Activated CD4-positive, alpha-beta T cell treated with anti-CD3 and anti-CD28 coated beads, Interleukin-2, amount 50 U/mL, for 4 hours (primary cell): ENCODE data around the gene NR1H3.
A peak's percentile ranks its signal among the peaks of the same experiment; 100 is the strongest.
"Not testable (repeated sequence)": the region's sequence is repeated elsewhere in the genome, so short reads cannot be mapped to it uniquely, and the experiment has no call there.

Source experiments
- DNase-seq, 2 experiments: peaks; one replicate each; pipeline ENCODE4 v3.0.0-alpha.2; 2020

The NR1H3 gene

GRCh38 chr11:47257517-47258316 lies at the start of gene NR1H3:
TSS of gene NR1H3 (plus strand) at chr11:47257996. CDS start at chr11:47259217, 1,221 bp downstream.
- DNase-seq = no peak

DNA sequence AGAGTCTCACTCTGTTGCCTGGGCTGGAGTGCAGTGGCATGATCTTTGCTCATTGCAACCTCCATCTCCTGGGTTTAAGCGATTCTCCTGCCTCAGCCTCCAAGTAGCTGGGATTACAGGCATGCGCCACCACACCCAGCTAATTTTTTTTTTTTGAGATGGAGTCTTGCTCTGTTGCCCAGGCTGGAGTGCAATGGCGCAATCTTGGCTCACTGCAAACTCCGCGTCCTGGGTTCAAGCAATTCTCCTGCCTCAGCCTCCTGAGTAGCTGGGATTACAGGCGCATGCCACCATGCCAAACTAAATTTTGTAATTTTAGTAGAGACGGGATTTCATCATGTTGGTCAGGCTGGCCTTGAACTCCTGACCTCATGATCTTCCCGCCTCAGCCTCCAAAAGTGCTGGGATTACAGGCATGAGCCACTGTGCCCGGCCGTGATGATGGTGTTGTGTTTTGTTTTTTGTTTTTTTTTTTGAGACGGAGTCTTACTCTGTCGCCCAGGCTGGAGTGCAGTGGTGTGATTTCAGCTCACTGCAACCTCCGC lies 49.7 kb upstream of the NR1H3 start:
- DNase-seq = not testable (repeated sequence)

DNA sequence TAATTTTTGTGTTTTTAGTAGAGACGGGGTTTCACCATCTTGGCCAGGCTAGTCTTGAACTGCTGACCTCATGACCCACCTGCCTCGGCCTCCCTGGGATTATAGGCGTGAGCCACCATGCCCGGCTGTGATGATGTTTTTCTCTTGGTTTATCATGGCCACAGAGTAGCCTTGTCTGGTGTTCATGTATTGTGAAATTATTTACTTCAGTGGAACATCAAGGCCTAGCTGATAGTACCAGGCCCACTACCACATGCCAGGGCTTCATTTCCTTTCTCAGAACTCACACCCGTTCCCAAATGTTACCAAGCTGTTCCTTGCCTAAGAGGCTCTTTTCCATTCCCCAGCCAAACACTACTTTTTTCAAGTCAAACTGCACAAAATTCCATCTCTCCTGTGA lies 49.2 kb upstream of the NR1H3 start:
- no peak for DNase-seq

DNA sequence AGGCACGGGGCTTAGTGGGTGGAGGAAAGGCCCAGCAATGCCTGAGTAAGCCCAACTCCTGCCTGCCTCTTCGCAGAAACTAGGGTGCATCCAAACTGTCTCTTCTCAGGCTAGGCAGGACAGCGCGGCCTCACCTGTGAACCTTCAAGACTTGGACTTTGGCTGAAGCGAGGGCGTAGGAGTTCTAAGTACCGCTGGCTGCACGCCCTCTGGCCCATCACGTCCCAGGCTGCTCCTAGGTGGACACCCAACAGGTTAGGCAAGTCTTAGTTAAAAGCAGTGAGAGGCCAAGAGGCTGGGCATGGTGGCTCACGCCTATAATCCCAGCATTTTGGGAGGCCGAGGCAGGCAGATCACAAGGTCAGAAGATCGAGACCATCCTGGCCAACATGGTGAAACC lies 44.9 kb upstream of the NR1H3 start:
- DNase-seq = no peak

- DNase-seq = peak; percentile 77 to 80
Measured at GRCh38 chr11:47213950-47214565, 43.7 kb upstream of the NR1H3 start.

GRCh38 chr11:47215366-47215910 lies 42.4 kb upstream of the NR1H3 start:
- DNase-seq = no peak

GRCh38 chr11:47216121-47216798 lies 41.5 kb upstream of the NR1H3 start:
- peak; percentile 65 to 73 for DNase-seq

DNA sequence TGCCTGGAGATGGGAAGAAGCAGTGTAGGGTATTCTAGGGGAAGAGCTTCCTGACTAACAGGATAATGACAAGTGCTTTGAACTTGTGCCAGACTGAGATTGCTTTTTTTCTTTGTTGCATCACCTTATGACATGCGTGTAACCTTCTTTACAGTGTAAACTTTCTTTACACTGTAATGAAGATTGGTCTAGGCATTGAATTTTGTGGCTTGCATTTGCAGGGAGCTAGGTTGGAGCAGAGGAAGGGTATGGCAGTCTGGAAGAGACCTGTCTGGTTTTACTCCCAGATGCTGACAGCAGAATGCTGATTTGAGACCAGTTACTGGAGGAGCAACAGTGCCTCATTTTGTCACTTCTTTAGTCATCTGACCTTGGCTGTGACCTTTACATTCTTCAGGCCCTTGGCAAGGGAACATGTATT lies 37.4 kb upstream of the NR1H3 start:
- no peak for DNase-seq

DNA sequence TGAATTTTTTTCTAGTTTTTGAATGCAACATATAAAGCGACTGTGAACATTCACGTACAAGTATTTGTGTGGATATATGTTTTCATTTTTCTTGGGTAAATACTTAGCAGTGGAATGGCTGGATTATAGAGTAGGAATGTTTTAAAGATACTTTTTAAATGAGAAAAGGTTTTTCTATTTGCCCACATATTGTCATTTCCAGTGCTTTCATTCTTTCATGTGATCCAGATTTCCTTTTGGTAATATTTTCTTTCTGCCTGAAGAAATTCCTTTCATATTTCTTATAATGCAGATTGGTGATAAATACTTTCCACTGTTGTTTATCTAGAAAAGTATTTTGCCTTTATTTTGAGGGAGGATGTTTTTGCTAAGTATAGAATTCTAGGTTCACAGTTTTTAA lies 35.1 kb upstream of the NR1H3 start:
- DNase-seq = no peak

DNA sequence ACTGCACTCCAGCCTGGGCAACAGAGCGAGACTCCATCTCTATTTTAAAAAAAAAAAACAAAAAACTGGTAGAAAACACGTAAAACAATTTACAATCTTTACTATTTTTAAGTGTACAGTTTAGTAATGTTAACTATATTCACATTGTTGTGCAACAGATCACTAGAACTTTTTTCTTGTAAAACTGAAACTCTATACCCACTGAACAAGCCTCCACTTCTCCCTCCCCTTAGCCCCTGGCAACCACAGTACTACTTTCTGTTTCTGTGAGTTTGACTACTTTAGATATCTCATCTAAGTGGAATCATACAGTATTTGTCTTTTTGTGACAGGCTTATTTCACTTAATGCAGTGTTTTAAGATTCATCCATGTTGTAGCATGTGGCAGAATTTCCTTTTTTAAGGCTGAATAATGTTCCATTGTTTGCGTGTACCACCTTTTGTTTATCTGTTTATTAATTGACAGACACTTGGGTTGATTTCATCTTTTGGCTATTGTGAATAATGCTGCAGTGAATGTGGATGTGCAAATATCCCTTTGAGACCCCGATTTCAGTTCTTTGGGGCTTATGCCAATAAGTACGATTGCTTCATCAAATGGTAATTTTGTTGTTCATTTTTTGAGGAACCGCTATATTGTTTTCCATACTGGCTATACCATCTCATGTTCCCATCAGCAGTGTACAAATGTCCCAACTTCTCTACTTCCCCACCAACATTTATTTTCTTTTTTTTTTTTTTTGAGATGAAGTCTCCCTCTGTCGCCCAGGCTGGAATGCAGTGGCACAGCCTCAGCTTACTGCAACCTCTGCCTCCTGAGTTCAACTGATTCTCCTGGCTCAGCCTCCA lies 32.0 kb upstream of the NR1H3 start:
- DNase-seq = no peak

DNA sequence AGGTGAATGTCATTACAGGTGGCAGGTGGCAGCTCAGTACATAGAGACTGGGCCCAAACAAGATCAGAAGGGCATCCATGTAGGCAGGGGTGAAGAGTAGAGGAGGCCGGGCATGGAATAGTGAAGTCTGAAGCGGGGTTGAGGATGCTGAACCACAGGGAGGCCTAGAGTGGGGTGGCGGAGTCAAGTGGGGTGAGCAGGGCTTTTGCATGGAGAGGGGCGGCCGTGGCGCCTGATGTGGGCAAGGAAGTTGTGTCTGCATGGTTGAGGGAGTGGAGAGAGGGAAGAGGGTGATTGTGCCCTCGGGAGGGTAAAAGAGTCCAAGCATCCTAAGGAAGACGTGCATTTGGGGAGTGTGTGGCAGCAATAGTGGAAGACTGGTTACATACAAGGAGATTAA lies 28.6 kb upstream of the NR1H3 start:
- DNase-seq = no peak

GRCh38 chr11:47233051-47233450 lies 24.7 kb upstream of the NR1H3 start:
- no peak for DNase-seq

DNA sequence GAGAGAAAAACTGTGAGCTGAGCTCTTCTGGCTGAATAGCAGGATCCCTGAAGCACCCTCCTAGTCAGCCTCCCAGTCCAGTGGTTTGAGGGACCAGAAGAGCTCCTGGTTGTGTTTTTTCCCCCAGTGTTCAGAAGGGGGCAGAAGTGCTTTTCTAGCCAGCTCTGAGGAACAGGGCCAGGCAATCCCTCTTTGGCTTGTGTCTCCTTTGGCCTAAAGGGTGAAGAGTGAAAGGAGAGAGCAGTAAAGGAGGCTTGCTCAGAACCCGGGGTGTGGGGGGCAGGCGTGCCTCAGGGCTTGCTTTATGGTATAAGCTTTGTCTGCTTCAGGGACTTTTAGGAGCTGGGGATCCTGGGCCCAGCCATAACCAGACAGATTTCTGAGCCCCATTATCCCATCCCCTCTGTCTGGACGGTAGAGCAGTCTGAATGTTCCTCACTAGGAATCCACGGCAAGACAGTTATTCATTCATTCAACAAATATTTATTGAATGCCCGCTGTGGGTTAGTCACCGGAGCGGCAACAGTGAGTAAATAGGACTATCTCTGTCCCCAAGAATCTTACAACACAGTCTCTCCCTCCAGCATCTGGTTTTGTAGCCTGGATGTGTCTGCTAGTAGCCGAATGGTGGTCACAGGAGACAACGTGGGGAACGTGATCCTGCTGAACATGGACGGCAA lies 23.7 kb upstream of the NR1H3 start:
- no peak for DNase-seq

- peak; percentile 44 to 52 for DNase-seq
Measured at GRCh38 chr11:47234669-47235100, 23.1 kb upstream of the NR1H3 start.

DNA sequence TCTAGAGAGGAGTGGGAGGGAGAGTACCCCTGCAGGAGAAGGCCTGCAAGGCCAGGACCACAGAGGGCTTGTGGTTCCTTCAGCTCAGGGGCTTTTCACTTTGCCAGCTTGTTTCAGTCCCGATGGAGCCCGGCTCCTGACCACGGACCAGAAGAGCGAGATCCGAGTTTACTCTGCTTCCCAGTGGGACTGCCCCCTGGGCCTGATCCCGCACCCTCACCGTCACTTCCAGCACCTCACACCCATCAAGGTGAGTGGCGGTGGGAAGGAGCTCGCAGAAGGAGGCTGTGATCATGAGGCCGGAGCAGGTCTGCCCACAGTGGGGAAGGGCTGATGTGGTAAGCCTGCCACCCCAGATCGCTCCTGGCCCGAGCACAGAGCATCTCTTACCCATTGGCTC lies 22.6 kb upstream of the NR1H3 start:
- DNase-seq = no peak

GRCh38 chr11:47236482-47236881 lies 21.3 kb upstream of the NR1H3 start:
- DNase-seq = no peak

GRCh38 chr11:47239852-47240251 lies 17.9 kb upstream of the NR1H3 start:
- no peak for DNase-seq

GRCh38 chr11:47241841-47242301 lies 15.9 kb upstream of the NR1H3 start:
- DNase-seq = no peak

DNA sequence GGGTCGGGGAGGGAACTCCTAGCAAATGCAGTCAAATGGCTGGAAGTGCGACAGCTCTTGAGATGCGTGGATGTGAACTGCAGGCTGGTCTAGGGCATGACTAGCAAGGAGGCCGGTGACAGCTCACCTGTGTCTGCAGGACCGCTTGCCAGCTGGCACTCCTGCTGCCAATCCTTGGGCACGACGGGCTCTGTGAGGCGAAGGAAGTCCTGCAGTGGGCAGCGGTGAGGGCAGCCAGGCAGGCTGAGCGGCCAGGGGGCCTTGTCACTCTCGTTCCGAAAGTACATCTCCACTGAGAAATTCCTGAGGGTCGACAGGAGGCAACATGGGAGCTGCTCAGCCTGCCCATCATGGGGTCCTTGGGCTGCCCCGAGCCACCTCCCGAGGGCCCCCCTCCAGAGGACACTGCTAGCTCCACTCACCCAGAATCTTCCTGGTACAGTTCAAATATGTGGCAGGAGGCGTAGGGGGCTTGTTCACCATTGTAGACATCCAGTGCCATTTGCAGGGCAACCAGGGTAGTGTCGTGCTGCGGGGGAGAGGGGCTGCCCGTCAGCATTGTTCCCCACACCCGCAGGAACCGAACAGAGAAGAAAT lies 15.1 kb upstream of the NR1H3 start:
- DNase-seq = no peak

- DNase-seq = no peak
Measured at GRCh38 chr11:47243454-47243853, 14.3 kb upstream of the NR1H3 start.
